ENCODE data around the gene EIF3B.
"Not testable (repeated sequence)": the region's sequence is repeated elsewhere in the genome, so short reads cannot be mapped to it uniquely, and the experiment has no call there.

The EIF3B gene

GRCh38 chr7:2336626-2337299, 17.9 kb upstream of the EIF3B start:
- intact Hi-C loops (cut with DNase I): no loop called here
- no peak for DNase-seq

- not testable (repeated sequence) for DNase-seq
- intact Hi-C loops (cut with DNase I): loop anchor here (1.0 to 10.0 kb wide), 2 partner anchors 100 to 773 kb away; partner anchors contain the start of gene PSMG3
Measured at GRCh38 chr7:2347351-2348063, 7.1 kb upstream of the EIF3B start.

- DNase-seq: peak in 1 of 10 donors; percentile 27
- intact Hi-C loops (cut with DNase I): no loop called here
Measured at GRCh38 chr7:2350055-2350454, 4.6 kb upstream of the EIF3B start.

GRCh38 chr7:2350861-2351260, 3.8 kb upstream of the EIF3B start:
- intact Hi-C loops (cut with DNase I): no loop called here
- no peak for DNase-seq

- intact Hi-C loops (cut with DNase I): no loop called here
- peak in 1 of 10 donors; percentile 34 for DNase-seq
Measured at GRCh38 chr7:2353113-2353935, 1.3 kb upstream of the EIF3B start.

- peak; percentile 84 to 98 (median 90) for DNase-seq
- intact Hi-C loops (cut with DNase I): loop anchor here (2.0 kb wide), 1 partner anchor 51 kb away; no protein-coding TSS in a partner anchor
Measured at GRCh38 chr7:2353936-2354185, 766 bp upstream of the EIF3B start.

GRCh38 chr7:2354939-2355704, 495 bp downstream of the EIF3B start:
- intact Hi-C loops (cut with DNase I): loop anchor here (2.0 kb wide), 1 partner anchor 50 kb away; no protein-coding TSS in a partner anchor
- DNase-seq: peak in 2 of 10 donors; percentile 19 to 80

- intact Hi-C loops (cut with DNase I): loop anchor here (2.0 kb wide), 1 partner anchor 49 kb away; no protein-coding TSS in a partner anchor
- DNase-seq: no peak
Measured at GRCh38 chr7:2355705-2356008, 1.0 kb downstream of the EIF3B start.

GRCh38 chr7:2357165-2357564, 2.5 kb downstream of the EIF3B start:
- DNase-seq: peak in 1 of 10 donors; percentile 31
- intact Hi-C loops (cut with DNase I): no loop called here

GRCh38 chr7:2357571-2357970, 2.9 kb downstream of the EIF3B start:
- no peak for DNase-seq
- intact Hi-C loops (cut with DNase I): no loop called here

GRCh38 chr7:2358968-2359527, 4.4 kb downstream of the EIF3B start:
- no peak for DNase-seq
- intact Hi-C loops (cut with DNase I): no loop called here

- DNase-seq: no peak
- intact Hi-C loops (cut with DNase I): no loop called here
Measured at GRCh38 chr7:2359610-2360009, 5.0 kb downstream of the EIF3B start.

GRCh38 chr7:2360796-2361195, 6.2 kb downstream of the EIF3B start:
- intact Hi-C loops (cut with DNase I): no loop called here
- DNase-seq: peak in 1 of 10 donors; percentile 55

GRCh38 chr7:2362385-2363088, 7.9 kb downstream of the EIF3B start:
- intact Hi-C loops (cut with DNase I): no loop called here
- peak in 1 of 10 donors; percentile 54 for DNase-seq

- peak in 1 of 10 donors; percentile 52 for DNase-seq
Measured at GRCh38 chr7:2369139-2369538, 14.5 kb downstream of the EIF3B start.

GRCh38 chr7:2371329-2371728, 16.7 kb downstream of the EIF3B start:
- intact Hi-C loops (cut with DNase I): no loop called here
- peak in 1 of 10 donors; percentile 57 for DNase-seq

More at GRCh38 chr7:2369139-2369538, 14.5 kb downstream of the EIF3B start:
- intact Hi-C loops (cut with DNase I): no loop called here

- intact Hi-C loops (cut with DNase I): no loop called here
- peak in 1 of 10 donors; percentile 43 for DNase-seq
Measured at GRCh38 chr7:2372724-2373123, 18.1 kb downstream of the EIF3B start.

- intact Hi-C loops (cut with DNase I): no loop called here
Measured at GRCh38 chr7:2373124-2373556, 18.5 kb downstream of the EIF3B start.

GRCh38 chr7:2373646-2374045, 19.0 kb downstream of the EIF3B start:
- no peak for DNase-seq
- intact Hi-C loops (cut with DNase I): no loop called here

More at GRCh38 chr7:2373124-2373556, 18.5 kb downstream of the EIF3B start:
- DNase-seq: no peak

All from posterior cingulate gyrus (tissue), 11 donors.